Stimulated activated CD4-positive, alpha-beta T cell treated with anti-CD3 and anti-CD28 coated beads, Interleukin-1b, Interleukin-23, amount 100 ng/mL, for 1 hour (primary cell): ENCODE results near the gene RFX3.

Source experiments
- DNase-seq, 2 donors: peaks; one replicate each; pipeline ENCODE4 v3.0.0-alpha.2; 2020; ENCODE audit warnings: low read depth in 2 of 2

The RFX3 gene

DNA sequence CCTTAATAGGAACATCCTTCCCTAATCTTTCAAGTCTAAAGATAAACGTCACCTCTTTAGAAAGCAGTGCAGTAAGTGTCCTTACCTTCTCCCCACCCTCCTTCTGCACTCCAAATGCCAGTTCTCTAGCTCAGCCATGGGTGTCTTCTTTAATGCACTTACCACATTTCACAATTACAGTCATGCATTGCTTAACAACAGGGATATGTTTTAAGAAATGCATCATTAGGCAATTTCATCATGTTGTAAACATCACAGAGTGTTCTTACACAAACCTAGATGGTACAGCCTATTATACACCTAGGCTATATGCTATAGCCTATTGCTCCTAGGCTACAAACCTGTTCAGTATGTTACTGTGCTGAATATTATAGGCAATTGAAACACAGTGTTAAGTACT lies 91.2 kb downstream of the RFX3 start:
- no peak for DNase-seq

DNA sequence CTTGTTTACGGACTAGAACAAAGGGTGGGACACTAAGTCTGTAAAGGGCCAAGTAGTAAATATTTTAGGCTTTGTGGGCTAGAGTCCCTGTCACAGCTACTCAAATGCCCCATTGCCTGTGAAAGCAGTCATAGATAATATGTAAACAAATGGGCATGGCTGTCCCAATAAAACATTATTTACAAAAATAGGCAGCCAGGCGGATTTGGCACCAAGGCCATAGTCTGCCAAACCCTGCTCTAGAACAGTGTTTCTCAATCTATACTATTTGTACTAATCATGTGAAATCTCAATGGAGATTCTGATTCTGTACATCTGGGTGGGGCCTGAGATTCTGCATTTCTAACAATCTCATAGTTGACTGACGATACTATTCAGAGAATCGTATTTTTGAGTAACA lies 92.0 kb downstream of the RFX3 start:
- DNase-seq = no peak

DNA sequence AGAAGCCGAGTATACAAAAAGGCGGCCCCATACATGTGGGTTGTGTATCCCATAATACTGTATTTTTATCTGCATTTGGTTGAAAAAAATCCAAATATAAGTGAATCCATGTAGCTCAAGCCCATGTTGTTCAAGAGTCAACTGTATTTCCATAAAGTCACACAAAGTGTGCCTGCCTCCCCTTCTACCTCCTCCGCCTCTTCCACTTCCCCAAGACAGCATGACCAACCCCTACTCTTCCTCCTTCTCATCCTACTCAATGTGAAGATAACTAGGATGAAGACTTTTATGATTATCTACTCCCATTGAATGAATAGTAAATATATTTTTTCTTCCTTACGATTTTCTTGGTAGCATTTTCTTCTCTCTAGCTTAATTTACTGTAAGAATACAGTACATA lies 92.7 kb downstream of the RFX3 start:
- no peak for DNase-seq

DNA sequence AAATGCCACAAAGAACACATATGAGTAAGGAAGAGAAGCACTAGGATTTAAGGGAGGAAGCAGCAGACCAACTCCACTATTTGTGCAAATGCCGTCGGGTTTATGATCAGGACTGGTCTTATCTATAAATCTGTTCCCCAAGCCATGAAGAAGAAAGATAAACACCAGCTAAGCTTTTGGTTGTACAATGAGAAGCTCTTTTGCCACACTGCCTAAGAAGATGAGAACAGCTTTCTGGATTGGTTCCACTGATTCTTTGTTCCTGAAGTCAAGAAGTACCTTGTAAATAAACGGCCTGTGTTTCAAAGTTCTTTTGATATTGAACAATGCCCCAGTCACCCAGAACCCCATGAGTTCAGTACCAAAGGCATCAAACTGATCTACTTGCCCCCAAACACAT lies 93.9 kb downstream of the RFX3 start:
- no peak for DNase-seq

DNA sequence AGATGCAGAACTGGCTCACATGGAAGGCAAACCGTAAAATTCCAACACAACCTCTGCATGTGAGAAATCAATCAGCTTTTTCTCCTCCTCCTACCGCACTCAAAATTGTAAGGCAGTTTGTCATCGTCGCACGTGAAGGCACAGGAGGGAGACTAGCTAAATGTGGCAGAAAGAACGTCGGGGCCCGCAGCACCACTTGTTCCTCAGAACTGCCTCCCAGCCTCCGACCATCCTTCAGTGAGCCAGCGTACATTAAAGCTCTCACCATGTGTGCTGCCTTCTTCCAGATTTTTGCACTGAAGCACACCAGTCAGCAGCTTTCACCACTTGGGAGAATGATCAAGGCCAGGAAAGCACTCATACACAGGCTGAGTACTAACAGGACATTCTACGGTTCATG lies 105.9 kb downstream of the RFX3 start:
- no peak for DNase-seq

DNA sequence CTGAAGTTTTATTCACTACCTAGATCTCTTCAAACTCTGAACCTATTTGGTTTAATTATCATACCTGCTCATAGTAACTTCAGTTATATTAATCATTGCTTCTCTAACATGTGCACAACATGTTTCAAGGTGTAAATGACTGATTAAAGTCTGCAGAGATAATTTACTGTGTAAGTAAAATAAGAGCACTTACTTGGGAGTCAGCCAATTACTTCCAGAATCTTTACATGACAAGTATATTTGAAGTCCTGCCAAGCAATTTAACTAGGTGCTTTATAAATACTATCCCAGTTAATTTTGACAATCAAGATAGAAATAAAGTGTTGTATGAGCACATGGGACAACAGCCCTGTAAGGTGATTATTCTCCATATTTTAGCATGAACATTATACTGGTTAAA lies 109.9 kb downstream of the RFX3 start:
- no peak for DNase-seq

DNA sequence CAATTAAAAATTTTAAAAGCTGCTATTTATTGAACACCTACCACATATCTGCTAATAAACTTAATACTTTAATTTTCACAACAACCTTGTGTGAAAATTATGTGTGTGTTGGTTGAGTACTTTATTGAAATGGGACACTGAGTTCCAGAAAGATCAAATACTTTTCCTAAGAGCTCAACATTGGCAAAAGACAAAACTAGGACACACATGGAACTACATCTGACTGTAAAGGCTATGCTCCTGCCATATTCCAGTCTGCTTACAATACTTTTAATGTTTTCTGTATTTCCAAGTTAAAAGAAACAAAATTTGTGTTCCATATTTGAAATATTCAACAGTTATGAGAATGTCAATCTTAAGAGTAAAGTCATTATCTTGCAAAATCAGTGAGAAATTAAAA lies 111.8 kb downstream of the RFX3 start:
- no peak for DNase-seq

DNA sequence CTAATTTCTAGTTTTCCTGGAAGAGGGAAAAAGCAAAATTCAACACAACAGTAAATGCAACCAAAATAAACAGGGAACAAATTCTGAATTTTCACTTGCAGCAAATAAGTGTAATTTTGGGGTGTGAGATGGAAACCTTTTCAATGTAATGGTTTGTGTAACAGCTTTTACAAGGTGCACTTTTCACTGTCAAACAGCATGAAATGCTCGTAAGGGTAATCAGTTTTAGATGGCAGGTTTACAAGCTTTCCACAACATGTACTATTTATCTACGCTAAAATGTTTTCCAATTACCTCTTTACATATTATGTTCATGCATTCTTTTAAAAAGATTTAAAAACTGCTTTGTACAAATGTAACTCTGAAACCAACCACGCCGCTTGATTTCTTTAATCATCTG lies 115.3 kb downstream of the RFX3 start:
- DNase-seq = no peak

DNA sequence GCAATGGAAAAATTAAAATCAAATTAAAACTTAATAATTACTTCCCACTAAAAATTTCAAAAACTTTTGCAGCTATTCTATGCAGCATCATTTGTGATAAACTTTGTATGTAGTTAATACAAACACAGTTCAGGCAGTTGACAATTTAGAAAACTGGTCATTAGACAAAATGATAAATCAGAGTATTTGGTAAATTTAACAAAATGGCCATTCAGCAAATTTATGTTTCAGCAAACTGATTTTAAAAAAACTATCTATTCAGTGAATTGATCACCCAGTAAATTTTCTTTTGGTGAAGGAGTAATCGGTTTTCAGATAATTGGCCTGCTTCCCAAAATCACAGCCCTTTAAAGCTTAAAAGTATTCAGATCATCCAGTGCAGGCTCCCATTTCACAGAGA lies 116.3 kb downstream of the RFX3 start:
- no peak for DNase-seq

DNA sequence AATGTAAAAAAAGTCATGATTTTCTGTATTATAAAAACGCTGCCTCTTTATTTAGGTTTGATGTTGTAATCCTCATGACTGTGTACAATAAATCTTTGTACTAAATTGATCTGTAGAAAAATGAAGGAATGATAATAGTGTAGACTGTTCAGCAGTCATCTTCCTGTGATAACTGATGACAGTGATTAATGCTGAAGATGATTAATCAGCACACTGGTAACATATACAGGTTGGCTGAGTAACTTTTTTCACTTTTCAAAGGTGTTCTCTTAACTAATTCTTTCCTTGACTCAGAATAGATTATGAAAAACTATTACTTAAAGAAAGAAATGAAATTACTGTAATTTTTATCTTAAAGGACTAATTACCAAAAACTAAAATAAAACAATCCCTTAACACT lies 122.5 kb downstream of the RFX3 start:
- no peak for DNase-seq

DNA sequence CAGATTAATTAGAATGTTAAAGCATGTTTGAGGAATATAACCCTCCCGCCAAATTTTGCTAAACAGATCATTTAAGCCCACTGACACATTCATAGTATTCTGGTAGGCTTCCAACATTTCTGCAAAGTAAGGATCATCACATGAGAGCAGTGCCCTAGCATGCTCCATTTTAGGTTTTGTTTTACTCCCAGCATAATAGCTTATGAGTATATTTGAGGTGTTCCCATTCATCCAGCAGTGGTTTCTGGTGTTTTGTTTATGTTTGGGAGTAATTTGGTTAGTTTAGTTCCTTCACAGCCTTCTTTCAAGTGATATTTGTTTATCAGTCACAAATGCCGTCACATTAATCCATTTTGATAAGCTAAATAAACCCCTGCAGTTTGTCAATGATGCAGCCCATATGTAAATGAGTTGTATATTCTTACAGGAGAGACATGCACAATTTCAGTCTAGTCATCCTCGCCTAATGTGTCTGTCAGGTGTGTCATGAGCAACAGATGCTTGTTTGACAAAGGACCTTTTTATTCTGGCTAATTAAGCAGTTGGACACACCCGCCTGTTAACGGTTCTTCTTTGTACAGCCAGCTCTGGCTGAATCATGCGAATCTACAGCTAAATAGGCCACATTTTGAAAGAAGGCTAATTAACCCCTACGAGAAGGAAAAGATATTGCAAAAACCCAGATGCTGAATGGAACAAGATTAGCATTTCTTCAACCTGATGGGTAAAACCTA lies 124.4 kb downstream of the RFX3 start:
- no peak for DNase-seq

DNA sequence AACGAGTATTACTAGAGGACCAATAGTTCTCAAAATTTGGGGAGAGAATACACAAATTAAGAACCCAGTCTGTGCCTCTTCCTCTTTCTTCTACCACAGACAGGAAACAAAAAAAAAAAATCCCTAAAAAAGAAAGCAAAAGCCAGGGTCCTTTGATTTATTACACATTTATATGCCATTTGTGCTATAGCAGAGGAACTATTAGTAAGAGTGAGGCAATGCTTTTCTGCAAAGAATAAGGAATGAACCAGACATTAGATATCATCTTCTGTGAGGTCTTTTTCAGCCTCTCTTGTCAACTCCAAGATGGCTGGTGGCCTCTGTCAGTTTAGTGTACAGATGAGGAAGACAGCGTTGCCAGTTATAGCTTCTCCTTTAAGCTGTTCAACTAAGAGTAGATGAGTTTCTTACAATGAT lies 127.6 kb downstream of the RFX3 start:
- DNase-seq = no peak

DNA sequence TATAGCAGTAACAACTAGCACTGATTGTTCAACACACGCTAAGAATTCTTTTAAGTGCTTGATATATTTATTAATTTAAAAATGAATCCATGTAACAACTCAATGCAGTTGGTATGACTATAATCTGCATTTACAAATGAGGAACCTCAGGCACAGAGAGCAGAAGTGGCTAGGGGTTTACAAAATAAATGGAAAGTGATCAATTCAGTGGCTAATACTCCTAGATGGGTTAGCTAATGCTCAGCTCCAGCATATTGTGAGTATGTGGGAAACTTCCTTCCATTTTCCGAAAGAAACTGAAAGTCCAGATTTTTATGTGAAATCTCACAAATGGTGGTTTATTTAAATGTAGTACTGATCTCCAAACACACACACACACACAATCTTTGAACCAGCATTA lies 128.0 kb downstream of the RFX3 start:
- no peak for DNase-seq

DNA sequence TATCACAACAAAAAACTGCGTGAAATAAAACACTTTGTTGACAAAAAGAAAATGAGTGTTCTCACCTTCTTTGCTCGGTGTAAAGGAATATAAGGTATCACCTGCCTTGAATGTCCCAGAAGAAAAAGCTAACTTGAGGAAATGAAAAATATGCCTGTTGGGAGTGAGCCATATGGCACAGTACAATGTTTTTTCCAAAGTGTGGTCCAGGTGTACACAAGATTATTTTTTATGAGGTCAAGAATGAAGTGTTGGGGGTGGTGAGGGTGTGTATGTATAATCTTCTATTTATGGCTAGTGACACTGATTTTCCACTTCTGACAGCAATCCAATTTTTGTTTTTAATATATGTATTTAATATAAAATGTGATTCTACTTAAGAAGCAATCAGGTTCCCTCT lies 134.4 kb downstream of the RFX3 start:
- DNase-seq = no peak

DNA sequence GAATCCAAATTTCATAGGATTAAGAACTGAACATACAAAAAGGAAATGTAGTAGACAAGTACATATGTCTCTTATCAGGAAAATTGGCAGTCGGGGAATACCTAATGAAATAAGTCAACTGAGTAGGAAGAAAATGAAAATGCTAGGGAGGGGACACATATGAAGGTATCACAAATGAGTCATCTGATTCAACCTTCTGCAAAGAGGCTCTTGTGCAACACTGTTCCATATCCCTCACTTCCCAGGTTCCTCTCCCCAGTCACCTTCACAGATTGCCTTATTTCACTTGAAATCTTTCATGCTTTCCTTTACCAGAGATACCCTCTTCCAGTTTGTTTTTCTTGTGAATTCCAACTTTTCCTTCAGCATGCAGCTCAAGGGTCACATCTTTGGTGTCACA lies 139.0 kb downstream of the RFX3 start:
- DNase-seq = no peak

DNA sequence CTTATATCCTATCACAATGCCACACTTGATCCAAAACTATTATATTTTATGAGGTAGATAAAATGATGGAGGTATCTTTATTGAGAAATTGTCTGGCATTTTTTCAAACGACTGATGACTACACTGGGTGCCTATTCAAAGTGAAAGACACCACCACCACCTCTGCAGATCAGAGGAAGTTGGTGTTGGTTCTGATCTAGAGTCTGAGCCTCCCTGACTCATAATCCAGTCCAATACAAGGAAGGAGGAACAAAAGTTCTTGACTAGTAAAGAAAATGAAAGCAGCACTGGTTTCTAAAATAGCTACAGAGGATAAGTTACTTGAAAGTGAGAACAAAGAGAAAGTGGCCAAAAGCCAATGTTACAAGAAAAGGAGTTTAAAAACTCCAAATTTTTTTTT lies 139.9 kb downstream of the RFX3 start:
- peak in 1 of 2 donors; percentile 6 for DNase-seq

DNA sequence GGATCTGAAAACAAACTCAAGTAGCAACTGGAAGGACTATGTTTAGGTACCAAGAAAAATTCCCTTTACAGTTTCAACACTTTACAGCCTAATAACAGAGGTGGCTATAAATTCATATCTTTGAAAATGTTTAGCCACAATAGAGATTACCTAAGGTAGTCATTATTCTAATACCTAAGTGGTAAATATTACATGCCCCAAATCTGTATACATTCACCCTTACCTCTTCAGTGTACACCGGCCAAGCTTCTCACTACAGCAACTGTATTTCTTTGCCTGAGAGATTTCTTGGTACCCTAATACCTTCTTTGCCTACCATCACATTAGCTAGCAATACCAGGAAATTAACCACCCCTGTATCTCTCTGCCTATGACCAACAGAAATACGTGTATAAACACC lies 154.0 kb downstream of the RFX3 start:
- no peak for DNase-seq

DNA sequence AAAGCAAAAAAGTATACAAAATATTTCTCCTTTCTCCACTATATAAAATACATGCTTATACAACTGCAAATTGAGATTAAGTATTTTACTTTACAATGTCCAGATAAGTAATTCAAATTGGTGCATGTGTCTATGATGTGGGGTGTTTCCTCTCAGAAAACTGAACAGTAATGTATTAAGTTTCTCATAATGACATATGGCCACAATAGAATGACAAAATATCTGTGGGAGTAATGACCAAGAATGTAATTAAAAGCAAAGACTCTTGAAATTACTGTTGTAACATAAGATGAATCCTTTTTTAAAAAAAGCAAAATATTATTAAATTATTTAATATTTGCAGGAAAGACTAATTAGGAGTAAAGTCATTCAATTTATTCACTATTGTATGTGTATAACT lies 155.1 kb downstream of the RFX3 start:
- DNase-seq = no peak

DNA sequence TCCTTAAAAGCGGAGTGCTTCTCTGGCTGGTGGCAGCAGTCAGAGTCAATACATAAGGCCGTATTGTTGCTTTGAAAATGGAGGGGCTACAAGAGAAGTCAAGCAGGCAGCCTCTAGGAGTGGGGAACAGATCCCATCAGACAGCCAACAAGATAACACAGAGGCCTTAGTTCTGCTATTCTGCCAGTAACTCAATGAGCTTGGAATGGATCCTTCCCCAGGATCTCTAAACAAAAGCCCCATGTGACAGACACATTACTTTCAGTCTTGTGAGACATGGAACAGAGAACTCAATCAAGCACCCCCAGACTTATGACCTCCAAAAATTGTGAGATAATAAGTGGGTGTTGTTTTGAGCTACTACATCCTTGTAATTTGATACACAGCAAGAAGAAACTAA lies 158.6 kb downstream of the RFX3 start:
- DNase-seq = no peak

DNA sequence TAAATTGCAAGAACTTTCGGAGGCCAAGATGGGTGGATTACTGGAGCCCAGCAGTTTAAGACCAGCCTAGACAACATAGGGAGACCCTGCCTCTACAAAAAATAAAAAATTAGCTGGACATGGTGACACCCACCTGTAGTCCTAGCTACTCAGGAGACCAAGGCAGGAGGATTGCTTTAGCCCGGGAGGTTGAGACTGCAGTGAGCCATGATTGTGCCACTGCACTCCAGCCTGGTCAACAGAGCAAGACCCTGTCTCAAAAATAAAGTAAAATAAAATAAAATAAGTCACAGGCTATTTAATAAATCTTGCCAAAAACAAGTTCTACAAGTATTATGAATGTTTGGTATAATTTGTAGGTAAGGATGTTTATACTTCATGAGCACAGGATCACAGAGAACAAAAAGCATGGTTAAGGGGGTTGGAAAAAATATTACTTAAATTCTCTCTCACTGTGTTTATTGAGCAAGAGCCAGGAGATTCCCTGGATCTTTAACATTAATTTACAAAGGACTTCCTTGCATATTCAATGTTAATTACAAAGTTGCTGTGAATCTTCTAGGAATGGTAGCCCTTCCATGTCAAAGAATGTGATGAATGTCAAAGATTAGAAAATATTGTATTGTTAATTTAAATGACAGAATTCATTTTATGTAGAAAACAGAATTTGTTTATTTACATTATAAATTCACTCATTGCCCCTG lies 164.0 kb downstream of the RFX3 start:
- DNase-seq = no peak

DNA sequence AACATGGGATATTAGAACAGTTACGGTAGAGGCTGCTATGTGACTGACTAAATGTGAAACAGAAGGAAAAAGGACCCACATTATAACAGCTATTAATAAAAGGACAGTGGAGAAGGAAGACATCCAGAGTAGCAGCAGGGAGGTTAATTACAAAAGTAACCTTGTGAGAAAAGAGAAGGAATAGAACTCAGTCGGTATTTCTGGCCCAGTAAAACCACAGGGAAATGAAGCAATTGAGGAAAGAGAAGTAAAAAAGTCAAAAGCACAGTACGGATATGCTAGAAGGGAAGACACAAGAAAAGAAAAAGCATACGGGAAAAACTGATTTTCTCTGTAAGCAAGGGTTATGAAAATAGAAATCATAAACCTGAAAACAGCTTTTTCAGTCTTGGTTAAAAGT lies 164.7 kb downstream of the RFX3 start:
- DNase-seq = no peak

DNA sequence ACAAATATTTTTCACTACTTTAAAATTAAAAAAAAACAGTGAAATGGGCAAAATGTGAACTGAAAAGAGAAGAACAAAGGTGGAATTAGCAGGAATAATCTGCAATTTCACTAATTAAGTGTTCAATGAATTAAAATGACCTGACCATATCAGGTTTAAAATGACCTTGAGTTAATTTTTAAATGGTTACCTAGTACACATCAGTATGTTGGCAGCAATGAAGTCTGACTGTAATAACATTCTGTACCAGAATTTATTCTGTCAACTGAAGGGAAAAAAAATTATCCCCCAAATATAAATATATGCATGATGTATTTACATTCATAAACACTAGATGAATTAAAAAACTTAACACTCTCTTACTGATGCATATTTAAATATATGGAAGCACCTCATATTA lies 165.6 kb downstream of the RFX3 start:
- DNase-seq = no peak

DNA sequence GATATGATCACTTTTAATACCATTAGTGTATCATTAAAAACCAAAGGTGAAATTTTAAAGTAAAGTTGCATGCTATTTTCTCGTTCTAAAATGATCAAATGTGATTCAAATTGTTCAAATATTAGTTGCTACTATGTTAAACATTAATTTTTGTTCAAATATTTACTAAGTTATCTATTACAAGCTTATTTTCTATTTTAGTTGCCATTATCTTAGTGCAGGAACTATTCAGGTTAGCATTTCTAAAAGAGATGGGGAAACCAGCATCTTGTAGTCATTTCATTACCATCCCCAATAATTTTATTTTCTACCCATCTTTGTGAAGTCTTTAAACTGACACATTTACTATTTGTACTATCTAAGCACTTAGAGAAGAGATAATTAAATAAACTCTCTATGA lies 166.0 kb downstream of the RFX3 start:
- DNase-seq = no peak
